ENCODE results near the gene PMEPA1.

Gene PMEPA1

GRCh38 chr20:57622579-57623381 is 87.0 kb downstream of the PMEPA1 start:
- no peak overlapping the region for H3K27ac ChIP-seq
- TF ChIP-seq CTCF (conservative IDR thresholded peaks at IDR 0.05): peak; percentile 99
- TF ChIP-seq ZFX (IDR thresholded peaks at IDR 0.05): no peak

GRCh38 chr20:57622201-57622570 is 87.6 kb downstream of the PMEPA1 start:
- 0 out of 2 replicates have a peak, but pooled peaks have one; percentile 74 for TF ChIP-seq CTCF (conservative IDR thresholded peaks at IDR 0.05)
- TF ChIP-seq ZFX (IDR thresholded peaks at IDR 0.05): no peak
- no peak overlapping the region for H3K27ac ChIP-seq

GRCh38 chr20:57621421-57622200 is 88.2 kb downstream of the PMEPA1 start:
- TF ChIP-seq ZFX (IDR thresholded peaks at IDR 0.05): no peak
- TF ChIP-seq CTCF (conservative IDR thresholded peaks at IDR 0.05): no peak
- H3K27ac ChIP-seq: no peak overlapping the region

- TF ChIP-seq CTCF (conservative IDR thresholded peaks at IDR 0.05) (no peak), ZFX (IDR thresholded peaks at IDR 0.05) (no peak)
- H3K27ac ChIP-seq: no peak overlapping the region
These were observed 88.8 kb downstream of the PMEPA1 start for GRCh38 chr20:57620999-57621398.

GRCh38 chr20:57620274-57620990 is 89.4 kb downstream of the PMEPA1 start, which contains the start of gene ZBP1:
ZBP1 (minus strand) TSS chr20:57620426; CDS start chr20:57620295, 131 bp downstream.
- TF ChIP-seq ZFX (IDR thresholded peaks at IDR 0.05) (no peak), CTCF (conservative IDR thresholded peaks at IDR 0.05) (no peak)
- H3K27ac ChIP-seq: no peak within 1 kb of the TSS

GRCh38 chr20:57619051-57619831 is 90.6 kb downstream of the PMEPA1 start:
- no peak overlapping the region for H3K27ac ChIP-seq
- TF ChIP-seq ZFX (IDR thresholded peaks at IDR 0.05): no peak

GRCh38 chr20:57618764-57619050 is 91.1 kb downstream of the PMEPA1 start:
- no peak overlapping the region for H3K27ac ChIP-seq
- TF ChIP-seq ZFX (IDR thresholded peaks at IDR 0.05) (no peak), CTCF (conservative IDR thresholded peaks at IDR 0.05) (no peak)
